NT2/D1 (cell line): ENCODE data around the gene ADARB2.
A peak's percentile ranks its signal among the peaks of the same experiment; 100 is the strongest.

Experiments used
- DNase-seq: peaks from one replicate; pipeline ENCODE4 v3.0.0-alpha.2; 2011; ENCODE audit warnings: low read depth, low spot score
- H3K27me3 ChIP-seq: 2 replicates; pipeline ENCODE4 v1.6.0; 2011; ENCODE audit warnings: mild to moderate bottlenecking; ENCODE audit not compliant: insufficient read length, insufficient read depth
- H3K36me3 ChIP-seq: 2 replicates; pipeline ENCODE4 v1.6.1; 2011; ENCODE audit warnings: mild to moderate bottlenecking, low read length, mixed read lengths; ENCODE audit not compliant: insufficient read depth, insufficient read length
- H3K4me1 ChIP-seq: 2 replicates; pipeline ENCODE4 v1.5.1; 2011; ENCODE audit not compliant: insufficient read depth, insufficient read length
- H3K4me3 ChIP-seq: 2 replicates; pipeline ENCODE4 v1.5.1; 2011; ENCODE audit warnings: low read depth; ENCODE audit not compliant: insufficient read length
- H3K9ac ChIP-seq: 2 replicates; pipeline ENCODE4 v1.6.0; 2011; ENCODE audit warnings: low read depth; ENCODE audit not compliant: insufficient read length
- H3K9me3 ChIP-seq: 2 replicates; pipeline ENCODE4 v1.5.1; 2011; ENCODE audit warnings: mild to moderate bottlenecking, low read length; ENCODE audit not compliant: insufficient read depth
- SUZ12 ChIP-seq: IDR thresholded peaks from 2 replicates; pipeline ENCODE4 v1.6.1; 2011; ENCODE audit not compliant: insufficient read length, insufficient read depth; ENCODE audit errors: extremely low read depth
- YY1 ChIP-seq: IDR thresholded peaks from 2 replicates; pipeline ENCODE4 v1.6.1; 2011; ENCODE audit not compliant: insufficient read length, insufficient read depth
- ZNF274 ChIP-seq: IDR thresholded peaks from 2 replicates; pipeline ENCODE4 v1.6.1; 2011; ENCODE audit warnings: mild to moderate bottlenecking, low read depth, low read length

ADARB2 gene

DNA sequence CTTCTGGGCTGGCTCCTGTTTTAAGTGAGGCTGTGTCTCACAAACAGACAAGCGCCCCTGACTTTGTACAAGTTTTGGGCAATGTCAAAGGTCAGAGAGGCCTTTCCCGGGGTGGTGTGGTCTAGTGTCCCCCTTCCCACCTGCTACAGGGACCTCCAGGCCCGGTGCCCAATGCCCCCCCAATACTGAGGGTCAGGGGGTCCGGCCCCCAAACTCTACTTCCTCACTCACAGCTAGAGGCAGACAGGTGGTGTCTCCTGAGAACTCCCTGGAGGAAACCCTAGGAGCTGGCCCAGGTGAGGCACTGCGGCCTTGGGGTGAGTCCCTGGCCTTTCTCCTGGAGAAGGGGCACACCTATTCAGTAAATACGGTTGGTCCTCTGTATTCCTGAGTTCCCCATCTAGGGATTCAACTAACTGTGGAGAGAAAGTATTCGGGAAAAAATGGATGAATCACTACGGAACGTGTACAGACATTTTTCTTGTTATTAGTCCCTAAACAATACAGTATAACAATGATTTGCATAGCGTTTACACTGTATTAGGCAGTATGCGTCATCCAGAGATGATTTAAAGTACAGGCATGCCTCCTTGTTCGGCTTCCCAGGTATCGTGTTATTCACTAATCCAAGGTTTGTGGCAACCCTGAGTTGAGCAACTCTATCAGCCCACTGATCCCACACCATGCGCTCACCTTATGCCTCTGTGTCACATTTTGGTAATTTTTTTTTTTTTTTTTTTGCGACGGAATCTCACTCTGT lies 373.0 kb downstream of the ADARB2 start:
- no peak for DNase-seq
- peaks cover 6% of the 10 kb centered on the region for H3K4me1 ChIP-seq

DNA sequence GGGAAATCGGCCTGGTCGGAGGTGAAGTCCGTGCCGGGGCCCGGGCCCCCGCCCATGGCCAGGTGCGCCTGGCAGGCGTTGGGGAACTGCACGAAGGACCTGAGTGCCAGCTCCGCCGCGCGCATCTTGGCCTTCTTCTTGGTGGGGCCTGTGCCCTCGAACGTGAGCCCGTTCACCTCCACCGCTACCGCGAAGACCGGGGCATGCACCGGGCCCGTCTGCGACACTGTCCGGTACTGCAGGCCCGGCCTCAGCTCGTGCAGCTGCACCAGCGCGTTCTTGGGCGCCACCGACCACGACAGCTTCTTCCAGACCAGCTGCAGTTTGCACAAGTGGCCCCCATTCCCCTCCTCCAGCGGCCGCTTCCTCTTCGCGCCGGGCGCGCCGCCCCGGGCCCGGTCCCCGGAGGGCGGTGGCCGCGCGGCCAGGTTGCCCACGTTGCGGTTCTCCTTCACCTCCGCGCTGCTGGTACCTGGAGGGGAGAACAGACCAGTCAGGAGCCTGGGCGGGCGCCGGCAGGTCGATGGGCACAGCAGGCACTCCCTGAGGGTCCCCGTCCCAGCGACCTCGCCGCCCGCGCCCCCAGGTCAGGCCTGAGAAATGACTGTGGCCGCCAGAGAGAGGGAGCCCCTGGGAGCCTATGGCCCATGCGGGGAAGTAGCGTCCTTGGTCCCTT lies 373.7 kb downstream of the ADARB2 start:
- Histone ChIP-seq H3K36me3 (no peaks in the 10 kb centered on the region), H3K4me3 (no peak overlapping the region), H3K9me3 (no peaks in the 10 kb centered on the region), H3K4me1 (peaks cover 6% of the 10 kb centered on the region), H3K9ac (no peak overlapping the region), H3K27me3 (no peaks in the 10 kb centered on the region)
- no peak for TF ChIP-seq YY1
- no peak for DNase-seq

More for the DNA sequence above, 373.0 kb downstream of the ADARB2 start:
- Histone ChIP-seq H3K9ac (no peak overlapping the region), H3K36me3 (no peaks in the 10 kb centered on the region), H3K27me3 (no peaks in the 10 kb centered on the region), H3K4me3 (no peak overlapping the region), H3K9me3 (no peaks in the 10 kb centered on the region)
- TF ChIP-seq SUZ12 (no peak), ZNF274 (no peak), YY1 (no peak)

DNA sequence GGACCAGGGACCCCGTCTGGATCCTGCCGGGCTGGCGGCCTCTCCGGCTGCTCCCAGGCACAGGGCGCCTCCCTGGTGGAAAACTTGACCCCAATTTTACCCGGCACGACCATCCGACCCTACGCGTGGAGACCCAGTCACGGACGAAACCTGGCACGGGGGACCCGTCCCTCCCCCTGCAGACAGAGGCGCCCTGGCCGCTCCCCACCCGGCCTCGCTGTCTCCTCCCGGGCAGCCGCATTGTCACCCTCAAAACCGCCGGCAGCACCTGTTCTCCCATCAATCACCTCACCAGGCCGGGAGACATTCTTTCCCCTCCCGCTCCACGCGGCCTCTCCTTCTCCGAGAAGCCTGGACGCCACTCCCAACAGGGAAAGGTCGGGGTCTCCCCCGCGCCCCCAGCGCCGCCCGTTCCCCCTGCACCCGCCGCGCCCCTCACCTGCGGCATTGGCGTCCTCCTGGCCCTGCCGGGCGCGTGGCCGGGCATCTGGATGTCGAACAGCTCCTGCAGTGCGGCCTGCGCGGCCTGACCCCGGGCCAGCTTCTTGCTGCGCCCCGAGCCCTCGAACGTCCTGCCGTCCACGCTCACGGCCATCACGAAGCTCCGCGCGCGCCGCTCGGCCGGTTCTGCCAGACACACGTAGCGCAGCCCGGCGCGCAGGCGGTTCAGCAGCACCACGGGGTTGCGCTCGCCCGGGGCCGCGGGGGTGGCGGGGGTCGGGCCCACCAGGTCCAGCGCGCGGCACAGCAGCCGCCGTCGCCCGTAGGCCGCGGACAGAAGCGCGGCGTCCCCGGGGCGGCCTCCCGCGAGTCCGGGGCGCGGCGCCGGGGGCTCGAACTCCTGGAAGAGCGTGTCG lies 374.5 kb downstream of the ADARB2 start:
- H3K4me3 ChIP-seq: no peak overlapping the region
- no peak for DNase-seq
- peaks cover 6% of the 10 kb centered on the region for H3K4me1 ChIP-seq
- H3K9me3 ChIP-seq: no peaks in the 10 kb centered on the region
- no peak overlapping the region for H3K9ac ChIP-seq
- no peak for TF ChIP-seq SUZ12
- TF ChIP-seq ZNF274: no peak
- no peak for TF ChIP-seq YY1
- H3K27me3 ChIP-seq: no peaks in the 10 kb centered on the region
- H3K36me3 ChIP-seq: no peaks in the 10 kb centered on the region

DNA sequence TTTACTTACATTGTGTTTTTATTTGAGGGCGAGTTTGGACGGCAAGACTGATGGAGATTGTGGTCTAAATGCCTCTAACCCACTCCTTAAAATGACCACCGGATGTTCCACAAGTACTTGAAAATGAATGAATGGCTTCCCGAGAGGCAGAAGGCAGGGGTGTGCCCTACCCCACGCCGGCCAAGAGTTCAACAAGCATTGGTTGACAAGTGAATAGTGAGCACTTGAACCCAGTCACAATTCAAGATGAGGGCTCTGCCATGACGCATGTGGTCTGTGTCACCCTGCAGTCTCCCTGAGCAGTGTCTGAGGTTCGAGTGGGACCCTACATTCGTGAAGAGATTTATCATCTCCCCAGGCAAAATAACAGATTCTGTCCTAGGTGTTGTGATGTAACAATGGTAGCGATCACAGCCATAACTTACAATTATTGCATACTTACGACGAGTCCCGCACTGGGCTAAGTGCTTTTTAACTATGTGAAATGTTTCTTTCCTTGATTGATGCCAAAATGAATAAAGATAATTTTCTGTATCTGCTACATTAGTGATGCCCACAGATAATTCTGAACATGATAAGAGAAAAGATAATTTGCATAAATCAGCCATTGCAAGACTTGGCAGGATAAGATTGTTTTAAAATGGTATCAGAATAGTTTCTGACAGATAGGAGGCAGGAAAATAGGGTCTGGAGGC lies 375.8 kb downstream of the ADARB2 start:
- TF ChIP-seq YY1 (no peak), ZNF274 (no peak), SUZ12 (no peak)
- no peaks in the 10 kb centered on the region for H3K27me3 ChIP-seq
- no peaks in the 10 kb centered on the region for H3K9me3 ChIP-seq
- no peak overlapping the region for H3K9ac ChIP-seq
- no peak for DNase-seq
- H3K4me3 ChIP-seq: no peak overlapping the region
- H3K36me3 ChIP-seq: no peaks in the 10 kb centered on the region
- H3K4me1 ChIP-seq: peaks cover 6% of the 10 kb centered on the region

DNA sequence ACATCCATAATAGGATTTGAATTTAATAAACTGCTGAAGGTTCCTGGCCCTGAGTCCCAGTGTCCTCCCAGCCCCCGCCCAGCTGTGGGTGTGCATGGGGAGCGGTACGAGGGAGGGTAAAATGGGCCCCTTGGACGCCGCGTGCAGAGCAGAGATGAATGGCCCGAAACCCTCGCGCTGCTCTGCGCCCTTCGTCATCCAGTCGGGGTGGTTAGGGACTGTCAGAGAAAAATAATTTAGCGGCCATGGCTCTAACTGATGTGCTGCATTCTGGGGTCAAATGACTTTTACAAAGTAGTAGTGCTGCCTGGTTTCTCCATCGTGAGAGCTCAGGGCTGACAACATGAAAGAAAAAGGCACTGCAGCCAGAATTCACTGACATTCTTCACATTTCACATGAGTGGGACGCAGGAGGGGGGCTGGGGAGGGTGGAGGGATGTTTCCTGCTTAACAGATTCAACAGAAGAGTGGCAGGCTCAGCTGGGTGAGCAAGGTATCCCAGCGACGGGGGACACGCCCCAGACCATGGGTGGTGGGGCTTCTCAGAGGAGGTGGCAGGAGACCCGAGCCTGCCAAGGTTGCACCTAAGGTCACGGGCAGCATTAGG lies 376.7 kb downstream of the ADARB2 start:
- no peaks in the 10 kb centered on the region for H3K36me3 ChIP-seq
- TF ChIP-seq ZNF274 (no peak), YY1 (no peak), SUZ12 (no peak)
- no peak overlapping the region for H3K4me3 ChIP-seq
- peaks cover 6% of the 10 kb centered on the region for H3K4me1 ChIP-seq
- no peaks in the 10 kb centered on the region for H3K9me3 ChIP-seq
- H3K27me3 ChIP-seq: no peaks in the 10 kb centered on the region
- H3K9ac ChIP-seq: no peak overlapping the region
- DNase-seq: peak; percentile 48

DNA sequence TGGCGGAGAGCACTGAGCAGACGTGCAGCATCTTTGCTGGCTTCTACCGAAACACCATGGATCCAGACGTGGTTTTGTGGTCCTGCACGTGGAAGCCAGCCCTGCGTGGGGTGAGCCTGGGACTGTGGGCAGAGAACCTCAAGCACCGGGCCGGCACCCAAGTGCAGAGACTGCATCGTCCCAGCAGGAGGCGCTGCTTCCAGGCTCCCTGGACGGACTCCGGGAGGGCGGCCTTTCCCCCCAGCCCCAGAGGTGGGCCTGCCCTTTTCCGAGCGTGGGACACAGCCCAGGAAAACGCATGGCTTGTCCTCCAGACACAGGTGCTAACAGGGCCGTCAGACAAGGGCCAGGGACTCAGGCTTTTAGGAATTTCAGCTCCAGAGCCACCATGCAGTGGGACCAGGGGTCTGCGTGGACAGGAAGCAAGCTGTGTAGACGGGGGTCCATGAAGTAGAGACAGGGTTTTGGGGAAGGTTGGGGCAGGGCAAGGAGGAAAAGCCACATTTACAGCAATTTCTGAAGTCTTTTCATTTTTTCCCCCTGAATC lies 377.2 kb downstream of the ADARB2 start:
- Histone ChIP-seq H3K9me3 (no peaks in the 10 kb centered on the region), H3K9ac (no peak overlapping the region), H3K36me3 (no peaks in the 10 kb centered on the region), H3K4me1 (peaks cover 6% of the 10 kb centered on the region), H3K27me3 (no peaks in the 10 kb centered on the region), H3K4me3 (no peak overlapping the region)
- no peak for DNase-seq
- TF ChIP-seq YY1: no peak
- no peak for TF ChIP-seq SUZ12
- no peak for TF ChIP-seq ZNF274

DNA sequence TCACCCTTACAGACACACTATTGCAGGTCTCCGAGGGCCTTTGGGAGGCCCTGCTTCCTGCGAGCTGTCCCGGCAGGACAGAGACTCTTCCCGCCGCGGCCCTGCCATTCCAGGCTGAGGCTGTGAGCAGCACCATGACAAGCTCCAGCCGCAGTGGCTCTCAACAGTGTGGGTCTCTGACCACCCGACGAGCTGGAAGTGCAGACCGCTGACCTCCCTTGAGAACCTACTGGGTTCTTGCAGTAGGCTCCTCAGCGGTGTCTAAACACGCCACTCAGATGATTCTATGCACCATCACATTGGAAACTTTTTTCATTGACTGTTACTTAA lies 377.7 kb downstream of the ADARB2 start:
- peaks cover 6% of the 10 kb centered on the region for H3K4me1 ChIP-seq
- no peak for DNase-seq
- no peak for TF ChIP-seq SUZ12
- no peak for TF ChIP-seq YY1
- TF ChIP-seq ZNF274: no peak
- H3K27me3 ChIP-seq: no peaks in the 10 kb centered on the region
- no peaks in the 10 kb centered on the region for H3K36me3 ChIP-seq
- no peak overlapping the region for H3K4me3 ChIP-seq
- H3K9ac ChIP-seq: no peak overlapping the region
- no peaks in the 10 kb centered on the region for H3K9me3 ChIP-seq
